GM06990 (cell line): Measurements from ENCODE around the gene TBC1D2.

Experiments
- DNase-seq: peaks from one replicate; pipeline ENCODE4 v3.0.0-alpha.2; 2011; ENCODE audit not compliant: insufficient read length; ENCODE audit errors: extremely low read depth
- H3K27me3 ChIP-seq: replicated peaks from 2 replicates; pipeline ENCODE4 v1.6.0; 2011; ENCODE audit warnings: low read length; ENCODE audit not compliant: control insufficient read depth, insufficient read depth
- H3K36me3 ChIP-seq: 2 replicates; pipeline ENCODE4 v1.5.1; 2011; ENCODE audit warnings: low read length; ENCODE audit not compliant: control insufficient read depth, insufficient read depth
- H3K4me3 ChIP-seq: replicated peaks from 2 replicates; pipeline ENCODE4 v1.5.1; 2011; ENCODE audit warnings: low read depth, mild to moderate bottlenecking, control low read depth, low read length
- CTCF ChIP-seq: IDR thresholded peaks from 2 replicates; pipeline ENCODE4 v1.5.1; 2011; ENCODE audit warnings: low read length, control low read depth, mild to moderate bottlenecking, inconsistent platforms; ENCODE audit not compliant: insufficient read depth, poor library complexity, severe bottlenecking

TBC1D2 gene

GRCh38 chr9:98208635-98209034 is 46.8 kb downstream of the TBC1D2 start:
- no peaks in the 10 kb centered on the region for H3K36me3 ChIP-seq
- TF ChIP-seq CTCF = no peak
- DNase-seq = no peak
- H3K4me3 ChIP-seq = no peak overlapping the region
- H3K27me3 ChIP-seq = no peaks in the 10 kb centered on the region

DNA sequence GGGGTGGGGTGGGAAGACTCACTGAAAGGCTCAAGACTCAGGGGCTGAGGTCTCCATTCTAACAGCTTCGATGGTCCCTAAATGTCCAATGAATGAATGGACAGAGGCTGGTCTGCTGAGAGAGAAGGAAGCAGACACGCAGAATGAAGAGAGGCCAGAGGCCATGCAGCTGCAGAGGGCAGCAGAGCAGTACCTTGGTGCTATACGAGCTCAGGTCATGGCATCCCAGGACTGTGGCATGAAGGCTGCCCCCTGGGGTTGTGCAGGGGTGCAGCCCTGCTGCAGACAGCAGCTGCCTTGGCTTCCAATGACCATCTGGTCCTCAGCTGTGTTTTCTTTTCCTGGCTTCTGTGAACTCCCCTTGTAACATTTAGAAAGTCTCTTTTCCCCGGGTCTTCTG is 47.8 kb downstream of the TBC1D2 start:
- no peak overlapping the region for H3K4me3 ChIP-seq
- TF ChIP-seq CTCF = peak; percentile 4
- no peaks in the 10 kb centered on the region for H3K27me3 ChIP-seq
- no peak for DNase-seq
- no peaks in the 10 kb centered on the region for H3K36me3 ChIP-seq

DNA sequence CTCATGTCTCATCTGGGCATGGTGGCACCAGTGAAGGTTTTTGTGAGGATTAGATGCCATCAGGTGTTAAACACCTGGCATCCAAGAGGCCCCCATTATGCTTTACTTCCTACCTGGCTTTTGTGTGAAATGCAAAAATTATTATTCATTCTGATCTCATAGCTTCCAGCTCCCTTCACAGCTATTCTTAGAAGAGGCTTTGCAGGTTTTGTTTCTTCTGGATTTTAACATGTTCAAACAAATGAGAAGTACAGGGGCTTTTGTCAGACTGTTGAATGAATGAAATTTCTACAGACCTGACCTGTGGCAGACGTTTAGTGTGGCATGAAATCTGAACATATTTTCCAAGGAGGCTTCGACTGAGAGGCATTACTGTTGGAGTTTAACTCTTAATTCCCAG is 48.7 kb downstream of the TBC1D2 start:
- Histone ChIP-seq H3K27me3 (no peaks in the 10 kb centered on the region), H3K4me3 (no peak overlapping the region), H3K36me3 (no peaks in the 10 kb centered on the region)
- no peak for DNase-seq
- no peak for TF ChIP-seq CTCF

GRCh38 chr9:98204692-98205091 is 50.8 kb downstream of the TBC1D2 start:
- Histone ChIP-seq H3K36me3 (no peaks in the 10 kb centered on the region), H3K27me3 (no peaks in the 10 kb centered on the region), H3K4me3 (no peak overlapping the region)
- TF ChIP-seq CTCF = no peak
- DNase-seq = no peak

GRCh38 chr9:98203153-98203552 is 52.3 kb downstream of the TBC1D2 start:
- DNase-seq = no peak
- H3K4me3 ChIP-seq = no peak overlapping the region
- H3K36me3 ChIP-seq = no peaks in the 10 kb centered on the region
- no peaks in the 10 kb centered on the region for H3K27me3 ChIP-seq
- TF ChIP-seq CTCF = no peak

GRCh38 chr9:98202252-98202651 is 53.2 kb downstream of the TBC1D2 start:
- TF ChIP-seq CTCF = no peak
- no peak for DNase-seq
- Histone ChIP-seq H3K4me3 (no peak overlapping the region), H3K27me3 (no peaks in the 10 kb centered on the region), H3K36me3 (no peaks in the 10 kb centered on the region)
